Esophagus muscularis mucosa (tissue), 3 donors: ENCODE measurements around the gene FUT8.

Experiments used
- POLR2A ChIP-seq: fragments of 450-650 bp; IDR thresholded peaks from one replicate; pipeline ENCODE4 v1.6.1; 2017; ENCODE audit warnings: antibody characterized with exemption, moderate library complexity, mild to moderate bottlenecking, low read depth
- POLR2AphosphoS5 ChIP-seq, 2 donors: sonication (generic); formaldehyde crosslinking; IDR thresholded peaks; one replicate each; pipeline ENCODE4 v1.6.1; 2017; ENCODE audit warnings: antibody characterized with exemption in 2 of 2
- TF ChIP-seq, protein P1 (sequence below), 3 experiments: fragments of 200-600 bp in 2 of 3; fragments of 450-650 bp in 1 of 3; sonication (generic) in 2 of 3; IDR thresholded peaks; one replicate each; pipeline ENCODE4 v1.5.1; 2017 to 2019; ENCODE audit warnings: antibody characterized with exemption in 3 of 3, mild to moderate bottlenecking in 2 of 3, moderate library complexity in 1 of 3

DNA sequence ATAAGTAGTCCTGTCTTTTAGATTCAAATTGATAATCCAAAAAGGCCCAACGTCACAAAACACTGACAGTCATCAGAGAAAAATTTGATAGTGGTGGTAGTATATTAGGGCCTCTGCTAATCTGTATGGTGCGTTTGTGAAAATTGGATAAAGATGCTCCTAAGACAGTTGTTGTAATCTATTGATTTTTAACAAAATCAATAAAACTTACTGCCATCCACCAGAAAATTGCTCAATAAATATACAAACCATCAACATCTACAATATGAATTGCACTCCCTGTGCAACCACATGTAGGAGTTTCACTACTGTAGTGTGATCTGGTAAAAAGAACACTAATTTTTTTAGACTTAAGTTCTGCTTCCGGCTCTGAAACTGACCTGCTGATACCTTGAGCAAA lies 336.8 kb downstream of the FUT8 start:
- TF ChIP-seq, protein P1, sequence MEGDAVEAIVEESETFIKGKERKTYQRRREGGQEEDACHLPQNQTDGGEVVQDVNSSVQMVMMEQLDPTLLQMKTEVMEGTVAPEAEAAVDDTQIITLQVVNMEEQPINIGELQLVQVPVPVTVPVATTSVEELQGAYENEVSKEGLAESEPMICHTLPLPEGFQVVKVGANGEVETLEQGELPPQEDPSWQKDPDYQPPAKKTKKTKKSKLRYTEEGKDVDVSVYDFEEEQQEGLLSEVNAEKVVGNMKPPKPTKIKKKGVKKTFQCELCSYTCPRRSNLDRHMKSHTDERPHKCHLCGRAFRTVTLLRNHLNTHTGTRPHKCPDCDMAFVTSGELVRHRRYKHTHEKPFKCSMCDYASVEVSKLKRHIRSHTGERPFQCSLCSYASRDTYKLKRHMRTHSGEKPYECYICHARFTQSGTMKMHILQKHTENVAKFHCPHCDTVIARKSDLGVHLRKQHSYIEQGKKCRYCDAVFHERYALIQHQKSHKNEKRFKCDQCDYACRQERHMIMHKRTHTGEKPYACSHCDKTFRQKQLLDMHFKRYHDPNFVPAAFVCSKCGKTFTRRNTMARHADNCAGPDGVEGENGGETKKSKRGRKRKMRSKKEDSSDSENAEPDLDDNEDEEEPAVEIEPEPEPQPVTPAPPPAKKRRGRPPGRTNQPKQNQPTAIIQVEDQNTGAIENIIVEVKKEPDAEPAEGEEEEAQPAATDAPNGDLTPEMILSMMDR (IDR thresholded peaks at IDR 0.05): no peak
- TF ChIP-seq POLR2A (no peak), POLR2AphosphoS5 (IDR thresholded peaks at IDR 0.05) (no peak)
